Fibroblast of the aortic adventitia (primary cell): ENCODE data around the gene RPRD1A. TPM values are rescaled to one million over a fixed set of nuclear protein-coding genes. Genes with fewer than 3 reads are reported as not detected.

Experiments used
- DNase-seq: peaks from one replicate; pipeline ENCODE4 v3.0.0-alpha.2; 2010; ENCODE audit warnings: low read depth
- H3K4me3 ChIP-seq: 2 replicates; pipeline ENCODE4 v1.5.1; 2011; ENCODE audit warnings: low read depth, mild to moderate bottlenecking, control low read depth, low read length, moderate library complexity
- total RNA-seq: library from RNA; depleted of rRNA; stranded (reverse); fragments of >200 nt; gene quantifications from 2 replicates; pipeline ENCODE4 v1.2.3, GENCODE V29; 2012; ENCODE audit warnings: low replicate concordance
- TF ChIP-seq, protein P1 (sequence below): IDR thresholded peaks from 2 replicates; pipeline ENCODE4 v1.5.1; 2011; ENCODE audit warnings: mild to moderate bottlenecking, low read length, control low read depth, inconsistent platforms; ENCODE audit not compliant: insufficient read depth

The RPRD1A gene
- total RNA-seq, 1 donor, result 47.4 TPM

DNA sequence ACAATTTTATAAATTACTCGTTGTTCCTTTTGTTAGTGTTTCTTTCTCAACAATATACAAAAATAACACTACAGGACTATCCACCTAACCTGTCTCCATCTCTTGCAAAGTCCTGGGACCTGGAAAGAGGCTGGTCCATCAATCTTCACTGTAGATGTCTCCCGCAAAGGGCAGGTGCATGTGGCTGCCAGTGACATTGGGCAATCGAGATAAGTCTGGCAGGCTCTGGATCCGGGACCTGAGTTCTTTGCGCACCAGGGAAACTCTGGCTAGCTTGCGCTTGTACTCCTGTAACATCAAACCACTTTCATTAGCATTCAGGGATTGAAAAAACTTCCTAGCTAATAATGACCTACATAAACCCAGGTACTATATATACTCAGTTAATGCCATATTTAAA lies 74.3 kb downstream of the RPRD1A start:
- no peak for DNase-seq
- no peak overlapping the region for H3K4me3 ChIP-seq
- TF ChIP-seq, protein P1, sequence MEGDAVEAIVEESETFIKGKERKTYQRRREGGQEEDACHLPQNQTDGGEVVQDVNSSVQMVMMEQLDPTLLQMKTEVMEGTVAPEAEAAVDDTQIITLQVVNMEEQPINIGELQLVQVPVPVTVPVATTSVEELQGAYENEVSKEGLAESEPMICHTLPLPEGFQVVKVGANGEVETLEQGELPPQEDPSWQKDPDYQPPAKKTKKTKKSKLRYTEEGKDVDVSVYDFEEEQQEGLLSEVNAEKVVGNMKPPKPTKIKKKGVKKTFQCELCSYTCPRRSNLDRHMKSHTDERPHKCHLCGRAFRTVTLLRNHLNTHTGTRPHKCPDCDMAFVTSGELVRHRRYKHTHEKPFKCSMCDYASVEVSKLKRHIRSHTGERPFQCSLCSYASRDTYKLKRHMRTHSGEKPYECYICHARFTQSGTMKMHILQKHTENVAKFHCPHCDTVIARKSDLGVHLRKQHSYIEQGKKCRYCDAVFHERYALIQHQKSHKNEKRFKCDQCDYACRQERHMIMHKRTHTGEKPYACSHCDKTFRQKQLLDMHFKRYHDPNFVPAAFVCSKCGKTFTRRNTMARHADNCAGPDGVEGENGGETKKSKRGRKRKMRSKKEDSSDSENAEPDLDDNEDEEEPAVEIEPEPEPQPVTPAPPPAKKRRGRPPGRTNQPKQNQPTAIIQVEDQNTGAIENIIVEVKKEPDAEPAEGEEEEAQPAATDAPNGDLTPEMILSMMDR, result no peak

DNA sequence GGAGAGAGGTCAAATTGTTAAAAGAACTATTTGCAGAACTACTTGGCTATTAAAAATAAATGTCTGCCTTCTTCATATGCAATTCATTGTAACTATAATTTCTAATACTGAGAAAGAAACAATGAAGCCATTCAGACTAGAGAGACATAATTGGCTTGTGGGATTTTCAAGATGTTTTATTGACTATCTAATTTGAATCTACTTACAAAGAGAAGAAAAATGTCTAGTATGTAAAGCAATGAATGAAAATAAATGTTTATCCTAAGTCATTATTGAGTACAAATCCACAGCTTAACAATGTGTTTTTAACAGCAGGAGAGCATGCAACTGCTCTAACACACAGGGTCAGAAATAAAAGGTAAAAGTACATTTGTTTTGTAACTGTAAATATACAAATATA lies 75.7 kb downstream of the RPRD1A start:
- H3K4me3 ChIP-seq, result no peak overlapping the region
- TF ChIP-seq, protein P1, result no peak
- DNase-seq, result no peak

DNA sequence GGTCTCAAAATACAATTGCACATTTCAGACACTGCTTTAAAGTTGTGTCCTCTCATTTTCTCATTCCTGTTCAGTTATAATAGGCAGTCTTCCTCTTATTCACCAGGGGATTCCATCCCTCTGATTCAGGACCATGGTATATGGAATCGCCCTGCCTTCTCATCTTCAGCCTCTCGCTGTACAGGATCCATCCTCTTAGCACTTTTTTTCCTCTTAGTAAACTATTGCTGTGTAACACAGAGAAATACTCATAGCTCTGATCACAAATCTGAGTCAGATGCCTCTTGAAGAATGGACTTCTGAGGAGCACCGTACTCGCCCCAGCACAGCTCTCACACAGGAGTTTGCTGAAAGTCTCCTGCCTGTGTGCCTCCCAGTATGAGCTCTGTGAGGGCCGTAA lies 83.5 kb downstream of the RPRD1A start:
- H3K4me3 ChIP-seq, result no peak overlapping the region
- peak; percentile 14 for DNase-seq
- TF ChIP-seq, protein P1, result no peak

DNA sequence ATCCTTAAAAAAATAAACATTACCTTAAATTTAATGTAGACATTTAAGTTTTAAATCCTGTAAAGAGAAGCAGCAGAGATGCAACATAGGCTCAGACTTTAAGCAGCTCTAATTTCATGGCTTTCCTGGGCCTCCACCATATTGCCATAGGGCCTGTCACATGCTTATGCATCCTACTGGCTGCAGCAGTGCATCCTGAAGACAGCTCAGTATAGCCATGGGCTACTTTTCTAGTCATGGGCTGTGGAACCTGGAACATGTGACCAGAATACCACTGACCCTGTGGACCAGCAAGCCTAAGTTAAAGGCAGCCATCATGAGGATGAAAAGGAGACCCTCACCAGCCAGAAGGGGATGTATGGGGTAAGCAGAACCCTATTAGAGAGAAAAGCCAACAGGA lies 84.2 kb downstream of the RPRD1A start:
- H3K4me3 ChIP-seq, result no peak overlapping the region
- TF ChIP-seq, protein P1, result no peak
- DNase-seq, result no peak

DNA sequence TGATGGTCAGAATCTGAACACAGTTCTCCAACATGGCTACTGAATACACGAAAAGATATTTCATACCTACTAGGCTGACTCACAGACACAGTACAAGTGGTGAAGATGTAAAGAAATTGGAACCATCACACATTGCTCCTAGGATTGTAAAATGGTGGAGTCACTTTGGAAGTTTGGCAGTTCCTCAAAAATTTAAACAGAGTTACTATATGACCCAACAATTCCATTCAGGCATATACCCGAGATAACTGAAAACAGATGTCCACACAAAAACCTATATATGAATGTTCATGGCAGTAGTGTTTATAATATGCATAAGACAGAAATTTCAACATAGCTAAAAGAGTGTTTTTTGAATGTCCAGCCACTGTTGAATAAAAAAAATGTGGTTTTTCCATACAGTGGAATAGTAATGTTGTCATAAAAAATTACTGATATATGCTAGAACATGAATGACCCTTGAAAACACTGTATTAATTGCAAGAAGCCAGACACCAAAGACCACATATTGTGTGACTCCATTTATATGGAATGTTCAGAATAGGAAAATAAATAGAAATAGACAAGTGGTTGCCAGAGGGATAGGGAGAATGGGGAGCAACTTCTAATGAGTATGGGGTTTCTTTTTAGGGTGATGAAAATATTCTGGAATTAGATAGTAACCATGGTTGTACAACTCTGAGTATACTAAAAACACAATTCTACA lies 84.8 kb downstream of the RPRD1A start:
- TF ChIP-seq, protein P1, result no peak
- H3K4me3 ChIP-seq, result no peak overlapping the region
- peak; percentile 24 for DNase-seq

DNA sequence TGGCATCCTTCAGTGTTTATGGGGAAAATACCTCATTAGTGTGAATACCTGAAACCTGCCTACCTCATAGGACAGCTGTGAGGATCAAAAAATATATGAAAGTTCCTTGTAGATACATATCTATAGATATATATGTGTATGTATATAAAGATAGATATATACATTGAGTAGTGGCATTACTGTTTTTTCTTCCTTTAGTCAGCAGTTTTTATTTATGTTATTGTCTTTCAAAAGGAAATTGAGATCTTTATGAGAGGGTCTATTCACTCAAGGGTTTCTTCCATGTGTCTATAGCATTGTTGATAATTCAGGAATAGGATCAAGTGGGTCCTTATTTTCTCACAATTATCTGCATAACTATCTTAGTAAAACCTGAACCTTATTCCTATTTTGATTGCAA lies 88.2 kb downstream of the RPRD1A start:
- TF ChIP-seq, protein P1, result no peak
- H3K4me3 ChIP-seq, result no peak overlapping the region
- DNase-seq, result no peak

DNA sequence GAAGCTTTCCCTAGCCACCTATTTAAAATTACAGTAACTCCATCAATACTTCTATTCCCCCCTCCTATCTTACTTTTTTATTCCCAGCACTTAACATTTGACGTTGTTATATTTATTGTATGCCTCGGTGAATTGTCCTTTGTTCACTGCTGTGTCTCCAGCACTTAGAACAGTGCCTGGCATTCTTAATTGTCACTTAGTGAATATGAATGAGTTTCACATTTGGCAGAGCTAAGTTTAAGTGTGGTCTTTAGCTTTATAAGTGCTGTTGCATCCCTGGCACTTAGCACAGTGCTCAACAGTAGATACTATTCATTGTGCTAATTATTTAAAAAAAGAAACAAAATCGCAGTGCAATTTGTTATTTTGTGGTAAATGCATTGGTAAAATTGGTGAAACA lies 93.2 kb downstream of the RPRD1A start:
- no peak overlapping the region for H3K4me3 ChIP-seq
- TF ChIP-seq, protein P1, result no peak
- no peak for DNase-seq
